GM21390 (cell line): ENCODE measurements around the gene GDAP1L1.
"Not testable (repeated sequence)": the region's sequence is repeated elsewhere in the genome, so short reads cannot be mapped to it uniquely, and the experiment has no call there.

ENCODE experiments used
- ATAC-seq: cut with Tn5 transposase; IDR thresholded peaks from one replicate; pipeline ENCODE4 v1.9.1; 2021; ENCODE audit not compliant: unreplicated experiment

The GDAP1L1 gene

DNA sequence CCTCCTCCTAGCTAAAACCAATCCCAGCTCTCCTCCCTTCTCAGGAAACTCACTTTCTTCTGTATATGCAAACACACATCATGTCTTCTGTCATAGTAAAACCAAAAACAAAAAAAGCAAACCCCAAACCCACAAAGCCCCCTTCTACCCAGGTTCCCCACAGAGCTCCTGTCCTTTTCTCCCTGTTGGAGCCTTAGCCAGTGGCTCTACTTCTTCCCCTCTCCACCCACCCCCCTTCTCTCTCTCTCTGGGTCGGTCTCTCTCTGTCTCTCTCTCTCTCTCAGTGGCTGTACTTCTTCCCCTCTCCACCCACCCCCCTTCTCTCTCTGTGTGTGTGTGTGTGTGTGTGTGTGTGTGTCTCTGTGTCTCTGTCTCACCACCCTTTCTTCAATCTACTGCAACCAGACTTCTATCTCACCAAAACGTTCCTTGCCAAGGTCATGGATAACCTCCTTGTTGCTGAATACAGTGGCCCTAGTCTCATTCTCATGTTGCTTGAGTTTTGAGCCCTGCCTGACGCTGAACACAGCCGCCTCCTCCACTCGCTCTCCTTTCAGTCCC lies 27.9 kb upstream of the GDAP1L1 start:
- no peak for ATAC-seq

DNA sequence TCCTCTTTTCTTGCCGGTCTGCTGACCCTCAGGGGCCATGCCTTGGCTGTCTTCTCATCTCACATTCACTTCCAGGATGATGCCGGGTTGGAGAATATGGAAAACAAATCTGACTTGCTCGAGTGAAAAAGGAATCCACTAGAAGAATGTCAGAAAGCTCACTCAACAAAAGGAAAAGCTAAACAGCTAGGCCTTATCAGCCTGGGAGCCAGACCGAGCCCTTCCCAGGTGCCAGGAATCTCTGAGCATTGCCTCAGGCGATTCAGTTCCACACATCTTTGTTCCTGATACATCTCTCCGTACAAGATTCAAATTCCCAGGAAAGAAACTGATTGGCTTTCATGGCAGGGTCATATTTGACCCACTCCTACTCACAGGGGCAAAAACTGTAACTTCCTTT lies 27.3 kb upstream of the GDAP1L1 start:
- ATAC-seq, result no peak

DNA sequence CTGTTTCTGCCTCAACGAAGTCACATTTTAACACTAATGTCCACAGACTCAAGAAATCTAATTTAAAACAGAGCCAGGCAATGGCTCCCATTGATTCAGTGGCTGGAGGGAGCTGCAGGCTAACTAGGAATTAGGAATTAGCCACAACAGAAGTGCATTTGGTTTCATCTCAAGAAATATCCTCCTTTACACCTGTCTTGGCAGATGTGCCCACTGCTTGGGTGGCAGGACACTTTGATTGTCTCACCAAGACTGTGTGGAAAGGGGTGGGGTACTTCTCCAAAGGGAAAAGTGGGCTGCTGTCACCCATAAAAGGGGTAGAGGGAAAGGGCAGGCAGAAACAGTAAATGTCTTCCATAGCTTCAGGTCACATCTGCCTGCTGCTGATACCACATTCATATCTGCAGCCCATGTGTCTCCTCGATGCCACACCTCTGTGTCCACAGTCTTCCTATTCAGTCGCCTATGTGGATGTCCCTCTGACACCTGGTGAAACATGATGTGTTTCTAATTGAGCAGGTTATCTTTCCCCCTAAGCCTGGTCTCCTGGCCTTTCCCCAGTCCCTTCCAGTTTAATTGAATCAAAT lies 25.6 kb upstream of the GDAP1L1 start:
- ATAC-seq, result no peak

DNA sequence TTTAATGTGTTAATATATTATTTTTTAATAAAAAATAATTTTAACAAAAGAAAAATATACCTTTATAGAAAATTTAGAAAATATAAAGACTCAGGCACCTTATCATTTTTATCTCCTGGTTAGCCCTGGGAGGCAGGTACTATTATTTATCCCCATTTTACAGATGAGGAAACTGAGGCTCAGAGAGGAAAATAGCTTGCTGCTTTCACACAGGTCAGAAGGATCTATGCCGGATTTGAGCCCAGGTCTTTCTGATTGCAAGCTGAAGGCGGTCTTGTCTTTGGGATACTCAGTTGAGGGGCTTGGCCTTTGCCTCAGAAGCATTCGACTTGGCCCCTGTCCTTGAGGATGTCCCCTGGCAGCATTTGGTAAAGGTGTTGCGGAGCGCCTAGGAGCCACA lies 25.1 kb upstream of the GDAP1L1 start:
- ATAC-seq, result no peak

DNA sequence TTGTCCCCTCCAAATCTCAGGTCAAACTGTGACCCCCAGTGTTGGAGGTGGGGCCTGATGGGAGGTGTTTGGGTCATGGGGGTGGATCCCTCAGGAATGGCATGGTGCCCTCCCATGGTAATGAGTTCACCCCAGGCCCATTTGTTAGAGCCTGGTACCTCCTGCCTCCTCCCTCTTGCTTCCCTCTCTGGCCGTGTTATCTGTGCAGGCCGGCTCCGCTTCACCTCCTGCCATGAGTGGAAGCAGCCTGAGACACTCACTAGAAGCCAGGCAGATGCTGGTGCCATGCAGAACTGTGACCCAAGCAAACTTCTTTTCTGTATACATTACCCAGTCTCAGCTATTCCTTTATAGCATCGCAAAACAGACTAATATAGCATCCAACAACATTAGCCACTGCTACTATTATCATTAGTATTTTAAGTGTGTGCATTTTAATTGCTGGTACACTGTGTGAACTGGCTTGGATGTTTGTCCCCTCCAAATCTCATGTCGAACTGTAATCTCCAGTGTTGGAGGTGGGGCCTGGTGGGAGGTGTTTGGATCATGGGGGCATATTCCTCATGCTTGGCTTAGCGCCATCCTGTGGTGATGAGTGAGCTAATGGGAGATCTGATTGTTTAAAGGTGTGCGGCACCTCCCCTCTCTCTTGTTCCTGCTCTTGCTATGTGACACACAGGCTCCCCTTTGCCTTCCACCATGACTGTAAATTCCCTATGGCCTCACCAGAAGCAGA lies 24.3 kb upstream of the GDAP1L1 start:
- no peak for ATAC-seq

DNA sequence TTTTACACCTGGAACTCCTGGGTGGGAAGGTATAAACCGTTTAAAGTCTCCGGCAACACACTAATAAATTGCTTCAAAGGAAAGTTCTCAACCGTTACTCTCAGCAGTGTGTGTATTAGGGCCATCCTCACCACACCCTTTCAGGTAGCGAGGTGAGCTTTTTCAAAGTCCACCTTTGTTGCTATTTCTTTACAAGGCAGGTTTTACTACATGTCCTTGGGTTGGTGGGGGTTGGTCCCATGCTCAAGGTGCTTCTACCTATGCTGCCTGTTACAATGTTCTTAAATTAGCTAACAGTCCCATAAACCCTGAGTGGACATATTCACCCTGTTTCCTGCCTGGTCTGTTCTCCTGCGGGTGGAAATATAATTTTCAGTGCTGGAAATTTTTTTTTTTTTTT lies 23.4 kb upstream of the GDAP1L1 start:
- no peak for ATAC-seq

DNA sequence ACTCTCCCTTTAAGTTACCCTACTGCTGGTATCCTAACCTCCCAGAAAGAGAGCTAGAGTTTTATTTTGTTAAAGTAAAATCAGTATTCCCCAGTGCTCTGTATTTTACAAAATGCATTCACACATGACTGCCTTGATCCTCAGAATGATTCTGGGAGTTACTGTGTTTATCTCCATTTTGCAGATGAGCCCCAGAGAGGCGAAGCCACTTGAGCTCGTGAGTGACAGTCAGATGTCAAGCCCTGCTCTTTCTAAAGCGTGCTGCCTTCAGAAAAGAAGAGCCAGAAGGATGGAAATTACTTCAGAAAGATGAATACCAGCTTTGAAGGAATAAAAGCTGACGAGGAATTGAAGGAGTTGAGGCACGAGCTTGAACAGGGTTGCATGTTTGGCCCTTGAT lies 22.5 kb upstream of the GDAP1L1 start:
- no peak for ATAC-seq

DNA sequence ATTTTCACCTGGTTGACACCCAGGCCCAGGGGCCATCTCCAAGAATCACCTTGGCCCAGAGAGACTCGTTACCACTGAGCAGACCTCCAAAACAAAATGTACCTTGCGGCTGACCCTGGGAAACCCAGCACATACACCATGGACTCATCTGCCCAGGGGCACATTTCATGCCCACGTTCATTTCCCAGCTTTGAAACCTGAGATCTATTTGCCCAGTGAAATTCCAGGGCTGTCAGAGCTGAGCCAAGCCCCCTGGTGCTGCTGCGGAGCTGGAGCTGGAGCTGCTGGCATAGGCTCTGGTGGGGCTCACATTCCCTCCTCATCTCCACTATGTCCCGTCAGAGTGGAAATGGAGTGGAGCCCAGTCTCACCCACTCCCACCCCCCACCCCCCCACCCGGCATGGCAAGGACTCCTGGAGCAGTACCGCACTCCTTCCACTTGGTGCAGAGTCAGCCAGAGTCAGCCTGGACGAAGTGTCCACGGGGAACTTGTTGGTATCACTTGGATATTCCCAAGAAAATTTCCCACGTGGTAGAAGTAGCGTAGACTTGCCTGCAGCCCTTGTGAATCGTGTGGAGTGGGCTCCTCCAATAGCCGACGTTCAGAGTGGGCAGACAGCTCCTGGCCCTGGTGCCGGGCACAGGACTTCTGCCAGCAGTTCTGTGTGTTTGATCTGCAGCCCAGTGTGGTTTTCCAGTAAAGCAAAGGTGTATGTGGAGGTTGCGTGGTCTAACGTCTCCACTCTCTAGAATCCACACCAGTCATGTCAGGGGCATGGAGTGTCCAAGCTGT lies 18.4 kb upstream of the GDAP1L1 start:
- ATAC-seq, result no peak

DNA sequence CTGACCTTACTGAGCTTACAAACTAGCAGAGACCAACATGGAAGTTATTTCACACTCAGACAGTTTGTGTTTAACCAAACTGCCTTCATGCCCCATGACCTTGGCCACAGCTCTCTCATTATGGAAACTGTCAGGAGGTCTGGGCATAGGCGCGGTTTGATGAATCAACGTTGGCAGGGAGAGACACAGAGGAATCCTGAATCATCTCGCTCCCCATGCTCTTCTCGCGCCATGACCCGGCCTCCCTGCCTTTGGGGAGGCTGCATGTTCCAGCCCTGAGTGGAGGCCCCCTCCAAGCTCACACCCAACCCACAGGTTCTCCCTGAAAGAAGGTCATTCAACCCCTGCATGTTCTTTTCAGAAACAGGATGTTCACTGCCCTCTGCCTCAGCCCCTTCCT lies 15.9 kb upstream of the GDAP1L1 start:
- ATAC-seq, result no peak

DNA sequence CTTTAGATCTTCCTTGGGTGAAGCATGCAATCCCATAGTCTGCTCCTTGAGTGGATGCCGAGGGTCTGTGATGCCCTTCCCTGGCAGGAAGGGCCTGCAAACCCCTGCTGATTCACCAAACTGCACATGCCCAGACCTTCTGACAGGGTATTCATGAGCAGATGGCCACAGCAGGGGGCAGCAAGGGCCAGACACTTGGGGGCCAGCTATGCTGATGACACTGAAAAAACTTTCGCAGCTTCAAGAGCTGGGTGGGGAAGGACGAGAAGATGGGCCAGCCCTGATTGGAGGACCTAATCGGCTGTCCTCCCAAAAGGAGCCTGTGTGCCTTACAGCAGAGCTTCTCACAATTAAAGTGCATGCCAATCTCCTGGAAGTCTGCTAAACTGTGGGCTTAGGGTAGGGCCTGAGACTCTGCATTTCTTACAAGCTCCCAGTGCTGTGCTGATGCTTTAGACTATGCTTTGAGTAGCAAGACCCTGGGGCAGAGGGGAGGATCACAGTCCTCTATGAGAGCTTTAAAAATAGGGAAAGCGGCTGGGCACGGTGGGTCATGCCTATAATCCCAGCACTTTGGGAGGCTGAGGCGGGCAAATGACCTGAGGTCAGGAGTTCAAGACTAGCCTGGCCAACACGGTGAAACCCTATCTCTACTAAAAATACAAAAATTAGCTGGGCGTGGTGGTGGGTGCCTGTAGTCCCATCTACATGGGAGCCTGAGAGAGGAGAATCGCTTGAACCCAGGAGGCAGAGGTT lies 15.2 kb upstream of the GDAP1L1 start:
- ATAC-seq, result no peak

DNA sequence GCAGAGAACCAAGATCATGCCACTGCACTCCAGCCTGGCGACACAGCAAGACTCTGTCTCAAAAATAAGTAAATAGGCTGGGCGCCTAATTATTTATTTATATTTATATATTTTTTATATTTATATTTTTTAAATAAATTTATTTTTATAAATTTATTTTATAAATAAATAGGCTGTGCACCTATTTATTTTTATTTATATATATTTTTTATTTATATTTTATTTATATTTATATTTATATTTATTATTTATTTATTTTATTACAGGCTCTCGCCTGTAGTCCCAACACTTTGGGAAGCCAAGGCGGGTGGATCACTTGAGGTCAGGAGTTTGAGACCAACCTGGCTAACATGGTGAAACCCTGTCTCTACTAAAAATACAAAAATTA lies 14.6 kb upstream of the GDAP1L1 start:
- not testable (repeated sequence) for ATAC-seq

DNA sequence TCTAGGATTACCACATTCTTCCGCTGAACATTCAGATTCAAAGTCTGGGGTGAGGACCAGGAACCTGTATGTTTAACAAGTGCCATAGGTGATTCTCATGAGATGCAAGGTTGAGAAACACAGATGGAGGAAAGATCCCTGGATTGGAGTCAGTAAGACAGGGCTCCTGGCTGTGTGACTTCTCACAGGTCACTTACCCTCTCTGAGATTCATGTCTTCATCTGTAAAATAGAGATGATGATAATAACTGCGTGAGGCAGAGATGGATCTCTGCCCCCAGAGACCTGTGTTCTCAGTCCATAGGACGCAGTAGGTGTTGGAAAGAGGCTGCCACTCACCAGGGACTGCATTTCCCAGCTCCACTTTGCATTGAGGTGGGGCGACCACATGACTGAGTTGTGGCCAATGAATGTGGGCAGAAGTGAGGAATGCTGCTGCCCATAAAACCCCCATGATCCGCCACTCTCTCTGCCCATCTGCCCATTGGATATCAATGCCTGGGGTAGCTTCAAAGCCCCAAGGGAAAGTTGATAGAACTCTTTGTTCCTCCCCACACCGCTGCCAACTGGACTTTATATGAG lies 13.6 kb upstream of the GDAP1L1 start:
- ATAC-seq, result no peak

DNA sequence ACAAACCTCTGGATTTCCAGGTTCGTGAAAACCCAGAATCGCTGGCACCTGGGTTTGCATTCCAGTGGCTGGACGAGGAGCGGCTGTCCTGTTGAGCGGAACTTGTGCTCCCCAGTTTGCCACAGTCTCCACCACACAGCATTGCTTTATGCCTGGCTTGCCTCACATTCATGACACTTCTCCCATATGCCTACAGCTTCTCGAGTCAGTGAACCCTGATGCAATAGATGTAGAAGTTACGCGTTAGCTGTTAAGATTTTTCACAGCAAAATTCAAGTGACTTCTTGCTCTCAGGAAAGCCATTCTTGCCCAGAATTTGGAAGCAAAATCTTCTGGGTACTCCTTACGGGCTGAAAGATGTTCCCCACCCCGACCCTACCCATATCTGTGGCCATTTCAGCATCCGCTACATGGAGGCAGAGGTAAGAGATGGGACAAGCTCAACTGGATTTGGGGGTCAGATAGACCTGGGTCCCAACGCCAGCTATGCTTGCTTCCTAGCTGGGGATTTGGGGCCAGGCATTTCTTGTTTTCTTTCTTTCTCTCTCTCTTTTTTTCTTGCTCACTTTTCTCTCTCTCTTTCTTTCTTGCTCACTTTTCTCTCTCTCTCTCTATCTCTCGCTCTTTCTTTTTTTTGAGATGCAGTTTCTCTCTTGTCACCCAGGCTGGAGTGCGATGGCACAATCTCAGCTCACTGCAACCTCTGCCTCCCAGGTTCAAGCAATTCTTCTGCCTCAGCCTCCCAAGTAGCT lies 12.4 kb upstream of the GDAP1L1 start:
- ATAC-seq, result no peak

DNA sequence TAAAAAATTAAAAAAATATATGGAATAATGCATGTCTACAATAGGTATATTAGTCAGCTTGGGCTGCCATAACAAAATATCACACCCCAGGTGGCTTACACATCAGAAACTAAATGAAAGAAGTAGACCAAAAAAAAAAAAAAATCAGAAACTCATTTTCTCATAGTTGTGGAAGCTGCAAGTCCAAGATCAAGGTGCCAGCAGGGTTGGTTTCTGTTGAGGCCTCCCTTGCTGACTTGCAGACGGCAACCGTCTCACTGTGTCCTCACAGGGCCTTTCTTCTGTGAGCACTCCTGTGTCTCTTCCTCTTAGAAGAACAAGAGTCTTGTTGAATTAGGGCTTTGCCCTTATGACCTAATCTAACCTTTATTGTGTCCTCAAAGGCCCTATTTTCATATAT lies 11.4 kb upstream of the GDAP1L1 start:
- ATAC-seq, result no peak

DNA sequence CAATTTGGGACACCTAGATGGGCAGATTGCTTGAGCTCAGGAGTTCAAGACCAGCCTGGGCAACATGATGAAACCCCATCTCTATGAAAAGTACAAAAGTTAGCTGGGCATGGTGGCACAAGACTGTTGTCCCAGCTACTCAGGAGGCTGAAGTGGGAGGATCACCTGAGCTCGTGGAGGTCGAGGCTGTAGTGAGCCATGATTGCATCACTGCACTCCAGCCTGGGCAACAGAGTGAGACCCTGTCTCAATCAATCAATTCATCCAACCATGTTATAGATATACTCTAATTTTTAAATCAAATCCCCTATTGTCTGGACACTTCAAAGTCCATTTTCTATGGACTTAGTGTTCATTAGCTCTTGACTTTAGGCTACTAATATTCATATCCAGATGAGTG lies 10.3 kb upstream of the GDAP1L1 start:
- not testable (repeated sequence) for ATAC-seq

DNA sequence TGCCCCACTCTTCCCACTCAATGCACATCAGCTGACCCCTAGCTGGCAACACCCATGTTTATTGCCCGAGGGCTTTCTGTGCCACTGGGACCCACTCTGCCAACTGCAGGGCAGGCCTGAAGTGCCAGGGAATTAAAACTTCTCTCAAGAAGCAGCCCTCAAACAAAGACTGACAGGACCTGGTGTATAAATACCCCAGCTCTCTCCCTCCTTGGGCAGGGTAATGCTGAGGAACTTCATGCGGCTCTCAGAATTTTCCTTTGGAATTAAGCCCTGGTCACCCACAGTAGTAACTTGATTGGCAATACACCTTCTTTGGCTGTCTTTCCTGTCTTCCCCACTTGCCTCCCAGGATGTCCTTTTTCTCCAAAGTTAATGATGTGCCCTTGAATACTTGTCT lies 5.3 kb upstream of the GDAP1L1 start:
- no peak for ATAC-seq

DNA sequence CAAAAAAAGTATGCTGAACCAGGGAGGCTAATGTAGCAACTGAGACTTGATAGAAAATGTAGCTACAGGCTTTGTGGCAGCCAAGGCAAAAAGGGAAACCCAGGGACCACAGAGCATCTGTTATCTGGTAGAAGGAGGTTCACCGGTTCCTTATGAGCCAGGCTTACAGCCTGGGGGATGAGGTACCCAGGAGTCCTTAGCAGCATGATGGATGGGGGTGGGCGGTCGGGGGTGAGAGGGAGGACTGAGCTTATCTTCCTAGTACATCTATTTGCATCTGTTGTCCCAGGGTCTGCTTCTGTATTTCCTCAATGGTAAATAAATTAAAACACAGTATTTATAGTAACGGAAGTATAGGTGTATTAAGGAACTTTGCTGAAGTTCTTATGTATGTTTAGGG lies 1.1 kb upstream of the GDAP1L1 start:
- no peak for ATAC-seq

DNA sequence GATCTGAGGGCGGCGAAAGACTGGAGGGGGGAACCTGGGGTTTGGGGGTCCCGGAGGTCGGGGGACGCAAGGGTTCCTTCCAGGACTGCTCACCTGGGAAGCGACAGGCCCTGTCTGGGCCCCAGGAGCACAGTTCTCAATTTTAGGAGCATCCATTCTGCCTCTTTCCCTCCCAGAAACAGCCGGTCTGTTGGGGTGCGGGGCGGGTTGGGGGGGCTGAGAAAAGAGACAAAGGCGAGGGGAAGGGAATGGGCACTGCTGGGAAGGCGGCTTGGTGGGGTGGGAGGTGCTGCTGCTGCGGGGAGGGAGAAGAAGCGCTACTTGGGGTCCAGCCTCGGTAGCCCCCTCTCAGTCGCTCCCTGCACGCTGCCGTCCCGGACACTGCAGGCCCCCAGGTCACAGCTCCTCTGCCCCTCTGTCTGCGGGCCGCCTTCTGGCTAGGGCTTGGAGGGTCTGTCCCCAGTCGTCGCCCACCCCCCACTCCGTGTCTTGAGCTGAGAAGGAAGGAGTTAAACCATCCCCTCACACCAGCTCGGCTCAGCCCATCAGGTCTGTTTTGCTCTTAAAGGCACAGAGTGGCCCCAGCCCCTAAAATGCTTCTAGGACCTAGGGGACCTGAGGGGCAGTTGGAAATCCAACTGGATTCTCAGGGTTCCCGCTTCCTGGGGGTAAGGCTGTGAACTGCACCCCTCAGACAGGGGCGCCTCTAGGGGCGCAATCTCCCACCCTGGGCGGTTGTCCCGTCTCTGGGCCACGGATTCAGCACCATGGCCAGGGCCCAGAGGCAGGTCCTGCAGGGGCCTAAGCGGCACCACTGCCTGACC lies 690 bp downstream of the GDAP1L1 start:
- ATAC-seq, result no peak

DNA sequence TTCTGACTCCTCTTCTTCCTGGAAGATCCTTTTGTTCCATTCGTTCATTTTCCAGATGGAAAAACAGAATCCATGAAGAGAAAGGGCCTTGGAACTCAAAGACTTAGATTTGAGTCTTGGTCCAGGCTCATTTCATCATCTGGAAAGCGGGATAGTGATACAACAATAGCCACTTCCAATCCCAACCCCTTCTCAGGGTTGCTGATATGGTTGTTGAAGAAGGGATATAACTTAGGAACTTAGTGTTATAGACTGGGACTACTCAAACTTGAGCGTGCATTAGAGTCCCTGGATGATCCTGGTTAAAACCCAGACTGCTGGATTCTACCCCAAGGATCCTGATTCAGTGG lies 1.3 kb downstream of the GDAP1L1 start:
- ATAC-seq, result no peak
